Measurements from ENCODE around the gene NUDT4. TPM values are rescaled to one million over a fixed set of nuclear protein-coding genes. Genes with fewer than 3 reads are reported as not detected.

The NUDT4 gene
- total and polyA plus RNA-seq, 2 of the 8 experiments (the other 6 are each of a cell fraction or from before 2014, with no cell fraction given) = 17.3 to 71.7 TPM

GRCh38 chr12:93426412-93426805, 48.7 kb downstream of the NUDT4 start:
- H3K9ac ChIP-seq (replicated peaks in 1 of 4; ENCODE audit: extremely low read depth in 1 of 4, low read depth in 3 of 4, low read length in 3 of 4) = no peak overlapping the region
- no peaks in the 10 kb centered on the region for H3K23me2 ChIP-seq (ENCODE audit: low read depth, low read length)
- no peaks in the 10 kb centered on the region for H3K9me3 ChIP-seq (ENCODE audit: insufficient read depth in 2 of 2, low read depth in 1 of 2, low read length in 1 of 2)
- H3K4me2 ChIP-seq (ENCODE audit: insufficient read depth in 1 of 2, low read depth in 2 of 2, low read length in 2 of 2) = no peak overlapping the region
- H3K79me2 ChIP-seq (ENCODE audit: control insufficient read depth in 1 of 2, insufficient read depth in 2 of 2, low read length in 2 of 2) = peaks cover 45 to 98% of the 10 kb centered on the region in 2 experiments
- no peak overlapping the region for H3K56ac ChIP-seq (replicated peaks; ENCODE audit: insufficient read length, low read depth, low read length)
- H3K27me3 ChIP-seq (replicated peaks in 1 of 4; ENCODE audit: control insufficient read depth in 3 of 4, extremely low read depth in 1 of 4, insufficient read depth in 3 of 4, low read length in 3 of 4) = no peaks in the 10 kb centered on the region
- H3K18ac ChIP-seq (ENCODE audit: extremely low read depth, low read length) = no peak overlapping the region
- H2BK20ac ChIP-seq (ENCODE audit: low read length) = no peak overlapping the region
- H2BK15ac ChIP-seq (ENCODE audit: low read length) = no peak overlapping the region
- peaks cover 23 to 26% of the 10 kb centered on the region in 2 experiments for H4K20me1 ChIP-seq (replicated peaks in 1 of 2; ENCODE audit: control insufficient read depth in 1 of 2, insufficient read depth in 2 of 2, low read length in 2 of 2)
- no peaks in the 10 kb centered on the region for H3K36me3 ChIP-seq (ENCODE audit: control insufficient read depth in 2 of 4, insufficient read depth in 4 of 4, low read length in 3 of 4)
- H3K27ac ChIP-seq (ENCODE audit: low read depth, low read length) = no peak overlapping the region
- no peak overlapping the region for H4K8ac ChIP-seq (ENCODE audit: extremely low read depth, insufficient read depth, low read length)
- no peak overlapping the region for H2BK5ac ChIP-seq (ENCODE audit: low read depth, low read length)
- no peak overlapping the region for H3K4me3 ChIP-seq (ENCODE audit: extremely low read depth in 1 of 4, insufficient read depth in 2 of 4, low read depth in 3 of 4, low read length in 4 of 4)
- DNase-seq (ENCODE audit: low read depth in 1 of 2, low spot score in 2 of 2) (no peak), FAIRE-seq (no peak)
- no peak overlapping the region for H4K5ac ChIP-seq (ENCODE audit: insufficient read length, low read depth, low read length)
- H3K23ac ChIP-seq (ENCODE audit: insufficient read length) = no peak overlapping the region
- CTCF ChIA-PET (ENCODE audit: partially characterized antibody) = interaction anchor here (0.6 to 1.6 kb wide), 7 partner anchors 11 to 709 kb away, joined by 3 to 8 read pairs (median 4); no protein-coding TSS in a partner anchor
- H4K91ac ChIP-seq (replicated peaks; ENCODE audit: insufficient read length, low read length) = no peak overlapping the region
- TF ChIP-seq NRF1 (IDR thresholded peaks at IDR 0.05; ENCODE audit: low read depth, low read length) (no peak), ATF3 (IDR thresholded peaks at IDR 0.05; ENCODE audit: insufficient read depth, low read depth, low read length) (no peak), SP2 (IDR thresholded peaks at IDR 0.05; ENCODE audit: low read length) (no peak), USF2 (IDR thresholded peaks at IDR 0.05; ENCODE audit: low read length) (no peak), SRF (IDR thresholded peaks at IDR 0.05; ENCODE audit: low read depth, low read length) (no peak), TAF1 (IDR thresholded peaks at IDR 0.05; ENCODE audit: low read depth, low read length) (no peak), POLR2AphosphoS5 (IDR thresholded peaks at IDR 0.05; ENCODE audit: low read depth, low read length) (no peak), TCF12 (IDR thresholded peaks at IDR 0.05; ENCODE audit: low read depth, low read length) (no peak), HDAC6 (IDR thresholded peaks at IDR 0.05; ENCODE audit: low read depth, low read length) (no peak), GABPA (IDR thresholded peaks at IDR 0.05; ENCODE audit: borderline replicate concordance, insufficient read depth, low read length) (no peak)
- H3K14ac ChIP-seq (ENCODE audit: insufficient read length) = no peak overlapping the region
- 90% methylated on average over 1 of the region's 1 CpG; no CpG with 5 or more reads in 1 of the 2 experiments for WGBS, 2 experiments (ENCODE audit: extremely low coverage in 1 of 2, insufficient coverage in 1 of 2, insufficient read length in 1 of 2, insufficient replicate concordance in 2 of 2, low coverage in 1 of 2, low lambda C conversion rate in 2 of 2, missing lambda C conversion rate in 1 of 2)
- no peak overlapping the region for H3K4ac ChIP-seq (replicated peaks; ENCODE audit: insufficient read length, low read depth, low read length)
- no peak overlapping the region for H2AK5ac ChIP-seq (ENCODE audit: low read depth, low read length)
- H2BK120ac ChIP-seq (replicated peaks; ENCODE audit: low read depth, low read length) = no peak overlapping the region
- peaks cover 0 to 6% (median 5%) of the 10 kb centered on the region in 4 experiments; a peak in 6 of 7 replicates for H3K4me1 ChIP-seq (replicated peaks in 1 of 4; ENCODE audit: control insufficient read depth in 3 of 4, insufficient read depth in 4 of 4, low read length in 3 of 4)
- no peak overlapping the region for H2BK12ac ChIP-seq (ENCODE audit: low read depth, low read length)
- POLR2A ChIA-PET (ENCODE audit: partially characterized antibody) = interaction anchor here (0.6 to 1.5 kb wide), 5 partner anchors 11 to 152 kb away, joined by 3 to 7 read pairs (median 3); partner anchors contain the start of gene UBE2N
- H2AFZ ChIP-seq (ENCODE audit: low read length) = no peak overlapping the region
- H3K79me1 ChIP-seq (ENCODE audit: low read depth, low read length) = peaks cover 4% of the 10 kb centered on the region

All from H1 (cell line).